22Rv1 (cell line): ENCODE results near the gene FBXW8.

Experiments used
- ZFX ChIP-seq: fragments of 450-650 bp; IDR thresholded peaks from 2 replicates; pipeline ENCODE4 v1.6.1; 2017; ENCODE audit warnings: antibody characterized with exemption, borderline replicate concordance
- TF ChIP-seq, protein P1 (sequence below): fragments of 450-650 bp; IDR thresholded peaks from 2 replicates; pipeline ENCODE4 v1.5.1; 2017; ENCODE audit warnings: mild to moderate bottlenecking

DNA sequence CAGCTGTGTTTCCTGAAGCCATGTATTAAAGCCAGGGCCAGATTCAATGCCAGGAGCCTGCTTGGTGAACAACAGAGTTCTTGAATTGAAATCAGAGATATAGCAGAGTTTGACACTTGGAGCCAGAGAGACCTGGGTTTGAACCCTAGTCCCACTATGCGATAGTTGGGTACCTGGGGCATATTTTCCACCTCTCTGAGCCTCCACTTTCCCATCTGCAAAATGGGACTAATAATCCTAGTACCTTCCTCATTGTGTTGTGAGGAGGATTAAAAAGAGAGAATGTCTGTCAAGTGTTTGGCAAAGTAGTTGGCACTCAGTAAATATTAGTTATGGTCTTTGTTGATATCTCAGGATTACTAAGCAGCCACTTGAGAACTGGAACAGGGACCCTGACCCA lies 23.5 kb upstream of the FBXW8 start:
- TF ChIP-seq, protein P1, sequence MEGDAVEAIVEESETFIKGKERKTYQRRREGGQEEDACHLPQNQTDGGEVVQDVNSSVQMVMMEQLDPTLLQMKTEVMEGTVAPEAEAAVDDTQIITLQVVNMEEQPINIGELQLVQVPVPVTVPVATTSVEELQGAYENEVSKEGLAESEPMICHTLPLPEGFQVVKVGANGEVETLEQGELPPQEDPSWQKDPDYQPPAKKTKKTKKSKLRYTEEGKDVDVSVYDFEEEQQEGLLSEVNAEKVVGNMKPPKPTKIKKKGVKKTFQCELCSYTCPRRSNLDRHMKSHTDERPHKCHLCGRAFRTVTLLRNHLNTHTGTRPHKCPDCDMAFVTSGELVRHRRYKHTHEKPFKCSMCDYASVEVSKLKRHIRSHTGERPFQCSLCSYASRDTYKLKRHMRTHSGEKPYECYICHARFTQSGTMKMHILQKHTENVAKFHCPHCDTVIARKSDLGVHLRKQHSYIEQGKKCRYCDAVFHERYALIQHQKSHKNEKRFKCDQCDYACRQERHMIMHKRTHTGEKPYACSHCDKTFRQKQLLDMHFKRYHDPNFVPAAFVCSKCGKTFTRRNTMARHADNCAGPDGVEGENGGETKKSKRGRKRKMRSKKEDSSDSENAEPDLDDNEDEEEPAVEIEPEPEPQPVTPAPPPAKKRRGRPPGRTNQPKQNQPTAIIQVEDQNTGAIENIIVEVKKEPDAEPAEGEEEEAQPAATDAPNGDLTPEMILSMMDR, result no peak
- TF ChIP-seq ZFX, result no peak
